HG02970 (cell line): Measurements from ENCODE around the gene CCDC192.

ENCODE experiments used
- ATAC-seq: cut with Tn5 transposase; IDR thresholded peaks from one replicate; pipeline ENCODE4 v1.9.1; 2021; ENCODE audit warnings: mild to moderate bottlenecking, moderate library complexity, moderate number of reproducible peaks; ENCODE audit not compliant: unreplicated experiment, low FRiP score

Gene CCDC192

DNA sequence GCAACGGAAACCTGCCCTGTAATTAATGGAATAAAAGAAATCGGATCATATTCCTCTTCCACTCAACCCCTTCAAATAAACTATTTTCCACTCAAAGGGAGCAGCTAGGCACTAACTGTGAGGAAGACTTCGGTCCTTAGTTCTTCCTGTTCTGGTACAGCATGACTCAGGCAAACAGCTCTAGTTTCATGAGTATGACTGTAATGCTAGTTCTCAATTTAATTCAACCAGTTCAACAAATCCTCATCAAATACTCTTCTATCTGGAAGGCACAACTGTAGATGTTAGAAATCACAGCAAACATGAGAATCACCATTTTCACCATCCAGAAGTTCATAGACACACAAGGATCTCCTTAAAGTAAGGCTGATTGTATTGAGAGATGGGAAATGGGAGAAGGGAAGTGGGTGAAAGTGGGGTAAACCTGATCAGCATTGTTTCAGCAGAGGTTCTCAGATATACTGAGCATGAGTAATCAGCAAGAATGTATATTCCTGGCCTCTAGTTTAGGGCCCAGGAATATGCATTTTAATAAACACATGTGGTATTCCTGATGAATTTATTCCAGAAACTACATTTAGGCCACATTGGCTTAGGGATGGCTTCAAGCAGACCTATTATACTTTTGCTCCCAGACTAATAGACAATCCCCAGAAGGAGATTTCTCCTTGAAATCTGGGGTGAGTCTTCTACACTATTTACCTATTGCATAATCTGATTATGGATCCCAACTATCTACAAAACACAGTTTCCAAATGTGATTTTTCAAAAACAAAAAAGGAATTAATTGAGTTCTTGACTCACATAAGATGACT is 239.3 kb downstream of the CCDC192 start:
- no peak for ATAC-seq

DNA sequence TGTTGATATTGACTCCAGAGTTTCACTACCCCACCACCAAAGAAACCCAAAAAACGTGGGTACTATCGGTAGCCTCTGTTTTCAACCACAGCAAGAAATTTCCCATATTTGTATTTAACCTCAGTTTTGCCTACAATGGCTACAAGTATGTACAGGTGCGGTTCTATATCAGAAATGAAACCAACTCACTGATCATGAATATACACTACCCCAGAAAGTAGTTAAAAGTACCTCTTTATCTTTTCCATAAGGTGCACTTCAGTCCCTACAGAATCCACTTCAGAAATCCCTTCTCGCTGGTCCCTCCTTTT is 239.8 kb downstream of the CCDC192 start:
- ATAC-seq = no peak

GRCh38 chr5:127944125-127944524 is 240.9 kb downstream of the CCDC192 start:
- no peak for ATAC-seq

GRCh38 chr5:127947941-127948340 is 244.8 kb downstream of the CCDC192 start:
- ATAC-seq = no peak

- ATAC-seq = no peak
Measured at GRCh38 chr5:127950707-127951391, 247.7 kb downstream of the CCDC192 start.

DNA sequence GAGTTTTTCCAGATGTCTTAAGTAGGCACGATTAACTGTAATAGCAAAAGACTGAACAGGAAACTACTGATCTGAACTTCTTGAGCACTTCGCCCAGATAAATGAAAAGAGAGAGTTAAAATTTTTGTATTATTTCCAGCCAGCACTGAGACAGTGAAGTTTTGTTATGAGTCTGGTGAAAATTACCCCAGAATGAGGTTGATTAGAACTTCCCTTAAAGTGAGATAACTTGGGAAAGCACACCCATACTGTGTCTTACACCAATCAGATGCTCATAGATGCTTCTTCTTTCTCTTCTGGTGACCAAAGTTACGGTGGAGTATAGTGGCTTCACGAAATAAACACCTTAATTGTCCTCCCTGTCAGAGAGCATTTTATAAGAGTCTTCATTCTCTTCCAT is 248.6 kb downstream of the CCDC192 start:
- ATAC-seq = no peak

DNA sequence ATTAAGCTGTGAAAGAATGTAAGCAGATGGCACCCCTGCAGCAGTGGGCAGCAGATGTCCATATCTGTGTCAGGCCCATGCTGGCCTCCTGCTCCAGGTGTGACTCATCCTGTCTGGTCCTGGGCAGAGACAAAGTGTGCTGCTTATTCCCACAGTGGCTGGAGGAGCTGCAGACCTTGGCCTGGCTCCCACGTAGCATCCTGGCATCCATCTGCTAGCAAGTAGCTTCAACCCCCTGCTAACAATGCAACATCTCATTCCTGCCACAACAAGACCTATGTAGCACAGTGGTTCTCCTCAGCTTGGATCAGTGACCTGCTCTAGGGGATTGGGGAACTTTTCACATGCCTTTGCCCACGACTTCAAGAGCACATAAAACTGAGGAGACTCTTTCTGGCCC is 254.0 kb downstream of the CCDC192 start:
- ATAC-seq = no peak

DNA sequence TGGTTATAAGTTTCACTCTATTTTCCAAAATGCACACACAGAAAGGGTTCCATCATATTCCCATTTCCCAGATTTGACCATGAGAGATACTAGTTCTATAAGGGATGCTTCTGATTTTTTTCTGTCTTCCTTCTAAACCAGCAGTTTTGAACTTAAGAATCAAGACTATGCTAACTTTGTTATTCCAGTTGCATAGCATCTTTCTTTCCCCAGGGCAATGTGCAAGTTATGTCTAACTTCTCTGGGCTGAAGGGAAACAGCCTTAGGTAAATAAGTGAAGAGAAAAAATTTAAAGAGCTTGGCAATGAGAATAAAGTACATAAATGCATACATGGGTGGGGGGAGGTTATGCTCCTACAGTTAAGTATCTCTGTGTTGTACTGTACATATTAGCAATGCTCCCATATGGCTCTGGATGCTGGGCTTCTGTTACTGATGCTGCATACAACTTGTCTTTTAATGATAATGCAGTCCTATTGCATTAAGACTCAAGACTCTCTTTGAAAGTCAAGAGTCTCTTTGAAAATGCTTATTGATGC is 254.6 kb downstream of the CCDC192 start:
- no peak for ATAC-seq

DNA sequence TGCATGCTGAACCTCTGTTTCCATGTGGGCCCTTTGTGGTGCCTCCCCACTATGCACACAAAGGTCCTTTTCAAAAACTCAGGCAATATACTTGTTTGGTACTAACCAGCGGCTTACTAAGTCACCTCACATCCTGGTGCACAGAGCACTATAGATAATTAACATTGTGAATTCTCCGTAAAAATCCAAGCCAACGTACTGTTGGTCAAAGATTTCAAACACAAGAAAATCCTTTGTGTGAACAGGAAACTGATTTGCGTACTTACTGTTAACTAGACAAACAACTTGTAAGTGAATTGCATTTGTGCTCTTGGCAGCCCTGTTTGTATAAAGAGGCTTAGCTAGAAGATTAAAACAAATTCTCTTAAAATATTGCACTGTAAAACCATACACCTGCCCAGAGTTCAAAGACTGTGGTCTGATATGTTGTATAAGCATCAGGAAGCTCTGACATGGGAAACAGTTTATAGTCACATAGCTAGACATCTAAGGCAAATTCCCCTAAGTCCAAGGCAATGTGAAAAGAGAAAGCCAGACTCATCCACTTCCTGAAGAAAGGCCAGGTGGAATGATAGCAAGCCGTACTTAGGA is 255.3 kb downstream of the CCDC192 start:
- ATAC-seq = no peak

GRCh38 chr5:127959152-127959764 is 256.1 kb downstream of the CCDC192 start:
- no peak for ATAC-seq

DNA sequence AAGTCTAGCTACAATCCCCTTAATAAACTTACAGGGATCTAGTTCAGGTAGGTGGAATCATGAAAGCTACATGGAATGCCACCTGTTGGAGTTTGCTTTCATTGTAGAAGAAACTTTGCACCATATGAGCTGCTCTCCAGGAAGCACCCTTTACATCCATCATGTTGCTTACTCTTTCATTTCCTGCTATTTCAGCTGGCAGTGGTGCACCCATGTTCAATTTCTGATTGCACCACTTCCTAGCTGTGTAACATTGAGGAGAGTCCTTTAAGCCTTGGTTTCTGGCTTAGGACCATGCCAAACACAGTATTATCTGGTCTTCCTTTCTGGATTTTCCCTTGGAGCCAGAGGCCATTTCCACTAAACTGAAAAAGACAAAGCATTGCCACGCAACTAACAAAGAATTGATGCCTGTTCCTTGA is 257.1 kb downstream of the CCDC192 start:
- no peak for ATAC-seq

GRCh38 chr5:127961006-127961762 is 258.0 kb downstream of the CCDC192 start:
- no peak for ATAC-seq

GRCh38 chr5:127961763-127962145 is 258.6 kb downstream of the CCDC192 start:
- no peak for ATAC-seq

DNA sequence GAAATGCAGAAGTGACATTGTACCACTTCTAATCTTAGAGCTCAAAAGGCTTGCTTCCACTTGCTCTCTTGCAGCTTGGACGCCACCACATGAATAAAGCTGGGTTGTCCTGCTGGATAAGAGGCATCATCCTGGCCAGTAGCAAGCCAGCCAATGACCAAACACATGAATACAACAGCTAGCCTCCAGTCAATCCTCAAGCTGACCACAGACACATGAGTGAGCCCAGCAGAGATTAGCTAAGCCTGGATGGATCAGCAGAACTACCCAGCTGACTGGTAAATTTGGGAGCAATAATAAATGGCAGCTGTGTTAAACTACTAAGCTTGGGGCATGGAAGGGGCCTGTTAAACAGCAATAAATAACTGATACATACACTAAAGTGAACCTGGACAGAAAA is 259.3 kb downstream of the CCDC192 start:
- no peak for ATAC-seq

DNA sequence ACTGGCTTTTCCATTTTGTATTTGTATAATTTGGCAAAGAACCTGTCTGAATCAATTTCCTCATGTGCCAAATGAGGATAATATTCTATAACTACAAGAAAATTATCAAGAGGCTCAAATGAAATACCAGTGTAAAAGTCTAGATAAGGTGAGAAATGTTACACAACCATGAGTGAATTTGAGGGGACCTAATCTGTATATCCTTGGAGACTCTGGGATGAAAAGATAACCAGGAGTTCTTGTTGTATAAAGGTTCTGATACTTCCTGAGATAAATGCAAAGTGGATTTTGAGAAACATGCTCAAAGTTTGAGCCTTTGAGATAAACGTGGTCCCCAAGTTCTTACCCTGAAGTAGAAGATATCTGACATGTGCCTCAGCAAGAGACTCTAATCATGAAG is 260.0 kb downstream of the CCDC192 start:
- ATAC-seq = no peak

DNA sequence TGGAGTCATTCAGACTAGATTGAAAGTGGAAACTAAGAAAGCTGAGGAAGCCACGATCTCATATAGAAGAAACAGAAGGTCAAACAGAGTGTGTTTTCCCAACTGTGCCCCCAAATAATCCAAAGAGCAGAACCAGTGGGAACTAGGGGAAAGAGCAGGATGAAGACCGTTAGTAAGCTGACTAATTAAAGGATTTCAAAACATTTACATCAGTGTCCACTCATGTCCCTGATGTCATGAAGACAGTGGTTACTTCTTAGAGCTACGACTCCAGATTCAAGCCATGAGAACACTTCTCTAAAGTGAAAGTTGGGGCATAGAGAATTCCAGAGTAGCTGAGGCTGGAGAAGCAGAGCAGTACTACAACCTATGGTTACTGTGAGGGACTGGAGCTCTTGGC is 260.7 kb downstream of the CCDC192 start:
- no peak for ATAC-seq

DNA sequence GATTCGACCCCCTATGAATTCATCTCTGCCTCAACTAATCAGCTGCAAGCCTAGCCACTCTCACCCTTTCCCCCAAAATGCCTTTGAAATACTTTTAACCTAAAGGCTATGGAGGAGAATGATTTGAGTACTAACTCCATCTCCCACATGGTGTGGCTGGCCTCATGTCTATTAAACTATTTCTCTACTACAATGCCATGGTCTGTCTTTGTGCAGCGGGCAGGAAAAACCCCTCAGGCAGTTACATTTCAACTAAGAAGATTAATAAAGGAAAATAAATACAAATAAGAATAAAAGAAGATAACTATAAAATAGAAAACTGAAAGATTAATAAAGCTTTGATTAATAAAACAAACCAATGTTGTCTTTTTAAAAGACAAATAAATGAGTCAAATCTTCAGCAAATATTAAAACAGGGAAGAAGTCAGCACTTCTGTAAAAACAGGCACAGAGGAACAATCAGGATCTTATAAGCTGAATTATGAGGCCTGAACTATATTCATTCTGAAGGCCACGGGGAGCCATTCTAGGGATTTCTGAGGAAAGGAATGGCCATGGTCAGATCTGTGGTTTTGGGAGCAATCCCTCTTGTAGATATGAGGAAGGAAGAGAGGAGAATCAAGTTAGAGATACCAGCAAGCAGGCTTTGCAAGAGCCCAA is 264.3 kb downstream of the CCDC192 start:
- ATAC-seq = no peak

GRCh38 chr5:127967983-127968592 is 264.9 kb downstream of the CCDC192 start:
- no peak for ATAC-seq

GRCh38 chr5:127969002-127969401 is 265.8 kb downstream of the CCDC192 start:
- ATAC-seq = no peak
